ENCODE results near the gene TNS1.

DNA sequence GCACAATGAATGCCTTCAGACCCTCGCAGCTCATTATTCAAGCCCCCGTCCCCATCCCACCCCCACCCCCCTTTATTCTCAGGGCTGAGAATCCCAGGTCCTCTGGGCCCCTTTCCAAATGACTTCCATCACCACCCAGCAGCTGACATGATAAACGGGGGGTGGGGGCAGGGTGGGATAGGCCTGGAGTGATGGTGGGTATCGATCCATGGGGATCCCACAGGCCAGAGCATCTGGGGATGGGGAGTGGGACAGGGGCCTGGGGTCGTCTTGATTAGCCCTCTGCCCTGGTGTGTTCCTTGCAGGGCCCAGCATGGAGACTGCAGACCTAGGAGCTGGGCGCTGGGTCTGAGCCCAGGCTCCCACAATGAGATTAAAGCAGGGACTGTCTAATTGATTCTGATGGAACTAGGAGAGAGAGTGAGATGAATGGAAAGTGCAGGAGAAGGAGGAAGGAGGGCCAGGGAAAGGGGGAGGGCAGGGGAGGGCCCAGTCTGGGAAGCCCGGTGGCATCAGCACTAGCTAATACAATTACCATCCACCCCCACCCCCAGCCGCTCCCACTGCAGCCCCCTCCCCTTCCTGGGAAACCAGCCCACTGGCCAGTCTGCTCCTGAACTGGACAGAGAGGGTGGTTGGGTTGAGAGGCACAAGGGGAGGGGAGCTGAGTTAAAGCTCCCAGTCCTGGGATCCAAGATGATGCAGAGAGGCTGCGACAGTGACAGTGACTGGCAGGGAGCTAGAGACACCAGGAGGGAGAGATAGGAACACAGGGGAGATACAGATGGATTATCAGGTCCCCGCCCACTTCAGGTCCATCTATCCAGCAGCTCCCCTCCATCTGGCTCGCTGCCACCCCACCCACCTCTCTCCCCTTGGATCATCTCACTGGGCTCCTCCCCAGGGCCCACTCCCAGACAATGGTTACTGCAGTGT lies 13.1 kb upstream of the TNS1 start:
- TF ChIP-seq, protein P1, sequence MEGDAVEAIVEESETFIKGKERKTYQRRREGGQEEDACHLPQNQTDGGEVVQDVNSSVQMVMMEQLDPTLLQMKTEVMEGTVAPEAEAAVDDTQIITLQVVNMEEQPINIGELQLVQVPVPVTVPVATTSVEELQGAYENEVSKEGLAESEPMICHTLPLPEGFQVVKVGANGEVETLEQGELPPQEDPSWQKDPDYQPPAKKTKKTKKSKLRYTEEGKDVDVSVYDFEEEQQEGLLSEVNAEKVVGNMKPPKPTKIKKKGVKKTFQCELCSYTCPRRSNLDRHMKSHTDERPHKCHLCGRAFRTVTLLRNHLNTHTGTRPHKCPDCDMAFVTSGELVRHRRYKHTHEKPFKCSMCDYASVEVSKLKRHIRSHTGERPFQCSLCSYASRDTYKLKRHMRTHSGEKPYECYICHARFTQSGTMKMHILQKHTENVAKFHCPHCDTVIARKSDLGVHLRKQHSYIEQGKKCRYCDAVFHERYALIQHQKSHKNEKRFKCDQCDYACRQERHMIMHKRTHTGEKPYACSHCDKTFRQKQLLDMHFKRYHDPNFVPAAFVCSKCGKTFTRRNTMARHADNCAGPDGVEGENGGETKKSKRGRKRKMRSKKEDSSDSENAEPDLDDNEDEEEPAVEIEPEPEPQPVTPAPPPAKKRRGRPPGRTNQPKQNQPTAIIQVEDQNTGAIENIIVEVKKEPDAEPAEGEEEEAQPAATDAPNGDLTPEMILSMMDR (IDR thresholded peaks at IDR 0.05): no peak
- TF ChIP-seq POLR2A (IDR thresholded peaks at IDR 0.05): no peak

Data from Peyer's patch (tissue), 4 donors.